Measurements from ENCODE around the gene KDM4B. TPM values are rescaled to one million over a fixed set of nuclear protein-coding genes. Genes with fewer than 3 reads are reported as not detected.

Gene KDM4B
- total RNA-seq, 4 donors from 2014 or later: 26.0 to 51.2 (median 34.2) TPM

- H3K36me3 ChIP-seq: peaks cover 35 to 82% (median 61%) of the 10 kb centered on the region in 4 donors
- H3K4me1 ChIP-seq: peaks cover 0 to 20% (median 1%) of the 10 kb centered on the region in 4 donors
- H3K9me3 ChIP-seq: no peaks in the 10 kb centered on the region
- no peak overlapping the region for H3K27ac ChIP-seq (replicated peaks in 1 of 4)
- H3K27me3 ChIP-seq: no peaks in the 10 kb centered on the region
- no peak for TF ChIP-seq EP300 (IDR thresholded peaks at IDR 0.05)
- no peak for TF ChIP-seq POLR2A (IDR thresholded peaks at IDR 0.05; ENCODE audit: low read depth)
- TF ChIP-seq CTCF (IDR thresholded peaks at IDR 0.05): no peak
- TF ChIP-seq POLR2AphosphoS5 (IDR thresholded peaks at IDR 0.05): no peak
- DNase-seq (ENCODE audit: extremely low spot score): no peak
- intact Hi-C loops (cut with DNase I): no loop called here
- 65% methylated on average over 4 of the region's 4 CpGs for whole genome bisulfite sequencing
- no peak overlapping the region for H3K4me3 ChIP-seq
Measured at GRCh38 chr19:5122121-5122400, 153.1 kb downstream of the KDM4B start.

GRCh38 chr19:5122671-5123409 is 153.9 kb downstream of the KDM4B start:
- no peak overlapping the region for H3K27ac ChIP-seq (replicated peaks in 1 of 4)
- DNase-seq (ENCODE audit: extremely low spot score): no peak
- intact Hi-C loops (cut with DNase I): no loop called here
- peaks cover 35 to 74% (median 58%) of the 10 kb centered on the region in 4 donors for H3K36me3 ChIP-seq
- H3K4me3 ChIP-seq: no peak overlapping the region
- H3K27me3 ChIP-seq: no peaks in the 10 kb centered on the region
- WGBS: 88% methylated on average over 28 of the region's 30 CpGs
- TF ChIP-seq POLR2AphosphoS5 (IDR thresholded peaks at IDR 0.05) (no peak), CTCF (IDR thresholded peaks at IDR 0.05) (no peak), EP300 (IDR thresholded peaks at IDR 0.05) (no peak), POLR2A (IDR thresholded peaks at IDR 0.05; ENCODE audit: low read depth) (no peak)
- no peaks in the 10 kb centered on the region for H3K9me3 ChIP-seq
- peaks cover 7 to 28% (median 9%) of the 10 kb centered on the region in 4 donors for H3K4me1 ChIP-seq

GRCh38 chr19:5123646-5124045 is 154.7 kb downstream of the KDM4B start:
- H3K4me1 ChIP-seq: peaks cover 15 to 33% (median 17%) of the 10 kb centered on the region in 4 donors
- TF ChIP-seq CTCF (IDR thresholded peaks at IDR 0.05) (no peak), POLR2A (IDR thresholded peaks at IDR 0.05; ENCODE audit: low read depth) (no peak), EP300 (IDR thresholded peaks at IDR 0.05) (no peak), POLR2AphosphoS5 (IDR thresholded peaks at IDR 0.05) (no peak)
- WGBS: 90% methylated on average over 11 of the region's 11 CpGs
- H3K9me3 ChIP-seq: no peaks in the 10 kb centered on the region
- no peak overlapping the region for H3K27ac ChIP-seq (replicated peaks in 1 of 4)
- H3K27me3 ChIP-seq: no peaks in the 10 kb centered on the region
- DNase-seq (ENCODE audit: extremely low spot score): no peak
- H3K4me3 ChIP-seq: no peak overlapping the region
- peaks cover 33 to 68% (median 55%) of the 10 kb centered on the region in 4 donors for H3K36me3 ChIP-seq
- intact Hi-C loops (cut with DNase I): no loop called here

GRCh38 chr19:5124111-5124855 is 155.4 kb downstream of the KDM4B start:
- no peak for DNase-seq (ENCODE audit: extremely low spot score)
- TF ChIP-seq CTCF (IDR thresholded peaks at IDR 0.05): no peak
- TF ChIP-seq POLR2AphosphoS5 (IDR thresholded peaks at IDR 0.05): no peak
- no peak for TF ChIP-seq EP300 (IDR thresholded peaks at IDR 0.05)
- no peak for TF ChIP-seq POLR2A (IDR thresholded peaks at IDR 0.05; ENCODE audit: low read depth)
- intact Hi-C loops (cut with DNase I): no loop called here
- H3K27me3 ChIP-seq: no peaks in the 10 kb centered on the region
- WGBS: 97% methylated on average over 19 of the region's 21 CpGs
- H3K4me3 ChIP-seq: no peak overlapping the region
- no peak overlapping the region for H3K27ac ChIP-seq (replicated peaks in 1 of 4)
- peaks cover 22 to 38% (median 23%) of the 10 kb centered on the region in 4 donors for H3K4me1 ChIP-seq
- no peaks in the 10 kb centered on the region for H3K9me3 ChIP-seq
- peaks cover 29 to 61% (median 49%) of the 10 kb centered on the region in 4 donors for H3K36me3 ChIP-seq

Measured in esophagus muscularis mucosa (tissue), 4 donors.